ENCODE measurements around the gene PTPRA. TPM values are rescaled to one million over a fixed set of nuclear protein-coding genes. Genes with fewer than 3 reads are reported as not detected.

PTPRA gene
- total RNA-seq, 2 experiments from 2014 or later: 65.4 to 69.5 TPM

DNA sequence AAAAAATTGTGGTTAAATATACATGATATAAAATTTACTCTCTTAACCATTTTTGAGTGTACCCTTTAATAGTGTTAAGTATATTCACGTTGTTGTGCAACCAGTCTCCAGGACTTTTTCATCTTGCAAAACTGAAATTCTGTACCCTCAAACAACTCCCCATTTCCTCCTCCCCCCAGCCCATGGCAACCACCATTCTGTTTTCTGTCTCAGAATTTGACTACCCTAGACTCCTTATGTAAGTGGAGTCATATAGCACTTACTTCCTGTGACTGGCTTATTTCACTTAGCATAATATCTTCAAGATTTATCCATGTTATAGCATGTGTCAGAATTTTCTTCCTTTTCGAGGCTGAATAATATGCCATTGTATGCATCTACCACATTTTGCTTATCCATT, 27.7 kb upstream of the PTPRA start:
- Histone ChIP-seq H3K4me3 (ENCODE audit: low read length) (no peak overlapping the region), H3K27ac (ENCODE audit: low read depth in 1 of 2, low read length in 2 of 2) (no peak overlapping the region), H3K4me1 (ENCODE audit: insufficient read depth, low read length) (peaks cover 13% of the 10 kb centered on the region), H3K36me3 (ENCODE audit: insufficient read depth, low read length) (peaks cover 3% of the 10 kb centered on the region), H3K27me3 (ENCODE audit: control insufficient read depth in 1 of 2, insufficient read depth in 2 of 2, low read length in 2 of 2) (no peaks in the 10 kb centered on the region), H3K9me3 (ENCODE audit: control insufficient read depth in 1 of 2, insufficient read depth in 1 of 2, low read length in 2 of 2) (no peaks in the 10 kb centered on the region)
- intact Hi-C loops (cut with DNase I, micrococcal nuclease): no loop called here
- H3K9me3 Mint-ChIP-seq: no peaks in the 10 kb centered on the region
- ATAC-seq (ENCODE audit: poor library complexity): no peak
- peaks cover 3% of the 10 kb centered on the region for H3K36me3 Mint-ChIP-seq (ENCODE audit: low read depth)
- no peak overlapping the region for H3K27ac Mint-ChIP-seq
- POLR2A ChIA-PET: no interaction called here
- no peak overlapping the region for H3K4me3 Mint-ChIP-seq
- H3K27me3 Mint-ChIP-seq: no peaks in the 10 kb centered on the region
- no peak for DNase-seq
- peaks cover 41% of the 10 kb centered on the region for H3K4me1 Mint-ChIP-seq (ENCODE audit: low read depth)
- CTCF ChIA-PET: no interaction called here
- TF ChIP-seq, protein P1, sequence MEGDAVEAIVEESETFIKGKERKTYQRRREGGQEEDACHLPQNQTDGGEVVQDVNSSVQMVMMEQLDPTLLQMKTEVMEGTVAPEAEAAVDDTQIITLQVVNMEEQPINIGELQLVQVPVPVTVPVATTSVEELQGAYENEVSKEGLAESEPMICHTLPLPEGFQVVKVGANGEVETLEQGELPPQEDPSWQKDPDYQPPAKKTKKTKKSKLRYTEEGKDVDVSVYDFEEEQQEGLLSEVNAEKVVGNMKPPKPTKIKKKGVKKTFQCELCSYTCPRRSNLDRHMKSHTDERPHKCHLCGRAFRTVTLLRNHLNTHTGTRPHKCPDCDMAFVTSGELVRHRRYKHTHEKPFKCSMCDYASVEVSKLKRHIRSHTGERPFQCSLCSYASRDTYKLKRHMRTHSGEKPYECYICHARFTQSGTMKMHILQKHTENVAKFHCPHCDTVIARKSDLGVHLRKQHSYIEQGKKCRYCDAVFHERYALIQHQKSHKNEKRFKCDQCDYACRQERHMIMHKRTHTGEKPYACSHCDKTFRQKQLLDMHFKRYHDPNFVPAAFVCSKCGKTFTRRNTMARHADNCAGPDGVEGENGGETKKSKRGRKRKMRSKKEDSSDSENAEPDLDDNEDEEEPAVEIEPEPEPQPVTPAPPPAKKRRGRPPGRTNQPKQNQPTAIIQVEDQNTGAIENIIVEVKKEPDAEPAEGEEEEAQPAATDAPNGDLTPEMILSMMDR (IDR thresholded peaks at IDR 0.05): no peak

DNA sequence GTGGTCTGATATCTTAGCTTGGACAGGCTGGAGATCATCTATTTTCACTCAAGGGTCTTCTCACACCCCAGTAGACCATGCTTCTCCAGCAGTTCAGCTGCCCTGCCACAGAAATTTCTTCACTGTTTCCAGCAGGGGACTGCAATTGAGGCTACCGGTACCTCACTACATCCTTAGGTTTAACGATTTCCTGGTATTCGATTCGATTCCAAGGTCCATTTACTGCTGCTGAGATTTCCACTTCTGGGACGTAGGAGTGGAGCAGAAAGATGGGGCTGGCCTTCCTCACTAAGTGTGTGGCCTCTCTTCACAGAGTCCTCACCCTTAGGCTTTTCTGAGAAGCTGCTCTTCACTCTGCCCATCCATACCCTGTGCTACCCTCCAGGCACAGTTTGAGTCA, 26.6 kb upstream of the PTPRA start:
- H3K36me3 Mint-ChIP-seq (ENCODE audit: low read depth): peaks cover 3% of the 10 kb centered on the region
- H3K9me3 Mint-ChIP-seq: no peaks in the 10 kb centered on the region
- no peak overlapping the region for H3K27ac ChIP-seq (ENCODE audit: low read depth in 1 of 2, low read length in 2 of 2)
- ChIA-PET POLR2A (no interaction called here), CTCF (no interaction called here)
- DNase-seq: no peak
- no peaks in the 10 kb centered on the region for H3K9me3 ChIP-seq (ENCODE audit: control insufficient read depth in 1 of 2, insufficient read depth in 1 of 2, low read length in 2 of 2)
- no peak overlapping the region for H3K4me3 Mint-ChIP-seq
- no peak for ATAC-seq (ENCODE audit: poor library complexity)
- intact Hi-C loops (cut with DNase I, micrococcal nuclease): no loop called here
- H3K4me1 ChIP-seq (ENCODE audit: insufficient read depth, low read length): peaks cover 5% of the 10 kb centered on the region
- no peaks in the 10 kb centered on the region for H3K27me3 Mint-ChIP-seq
- TF ChIP-seq, protein P1 (IDR thresholded peaks at IDR 0.05): no peak
- H3K4me1 Mint-ChIP-seq (ENCODE audit: low read depth): peaks cover 37% of the 10 kb centered on the region
- H3K27ac Mint-ChIP-seq: no peak overlapping the region
- H3K4me3 ChIP-seq (ENCODE audit: low read length): no peak overlapping the region
- H3K27me3 ChIP-seq (ENCODE audit: control insufficient read depth in 1 of 2, insufficient read depth in 2 of 2, low read length in 2 of 2): no peaks in the 10 kb centered on the region
- peaks cover 3% of the 10 kb centered on the region for H3K36me3 ChIP-seq (ENCODE audit: insufficient read depth, low read length)

DNA sequence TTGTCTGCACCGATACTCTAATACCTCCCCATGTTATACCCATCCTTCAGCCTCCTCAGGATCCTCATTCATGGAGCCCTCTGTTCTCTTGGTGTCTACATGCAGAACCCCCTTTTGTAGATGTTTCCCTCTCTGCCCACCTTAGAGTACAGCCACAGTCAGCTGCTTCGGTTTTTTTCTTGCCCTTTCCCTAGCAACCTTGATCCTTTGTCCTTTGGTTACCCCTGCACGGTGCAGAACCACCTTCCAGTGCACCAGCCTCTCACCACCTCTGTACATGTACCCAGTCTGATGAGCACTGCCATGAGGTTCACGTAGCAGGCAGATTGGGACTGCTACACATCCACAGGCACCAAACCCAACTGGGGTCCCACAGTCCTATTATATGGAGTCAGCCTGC, 25.5 kb upstream of the PTPRA start:
- H3K4me3 ChIP-seq (ENCODE audit: low read length): no peak overlapping the region
- H3K36me3 Mint-ChIP-seq (ENCODE audit: low read depth): peaks cover 3% of the 10 kb centered on the region
- no peaks in the 10 kb centered on the region for H3K9me3 Mint-ChIP-seq
- no peak overlapping the region for H3K27ac ChIP-seq (ENCODE audit: low read depth in 1 of 2, low read length in 2 of 2)
- TF ChIP-seq, protein P1 (IDR thresholded peaks at IDR 0.05): no peak
- intact Hi-C loops (cut with DNase I, micrococcal nuclease): no loop called here
- no peak for DNase-seq
- H3K27me3 ChIP-seq (ENCODE audit: control insufficient read depth in 1 of 2, insufficient read depth in 2 of 2, low read length in 2 of 2): no peaks in the 10 kb centered on the region
- H3K36me3 ChIP-seq (ENCODE audit: insufficient read depth, low read length): peaks cover 3% of the 10 kb centered on the region
- ChIA-PET CTCF (no interaction called here), POLR2A (no interaction called here)
- H3K27ac Mint-ChIP-seq: no peak overlapping the region
- no peak overlapping the region for H3K4me3 Mint-ChIP-seq
- no peaks in the 10 kb centered on the region for H3K27me3 Mint-ChIP-seq
- peaks cover 46% of the 10 kb centered on the region for H3K4me1 Mint-ChIP-seq (ENCODE audit: low read depth)
- ATAC-seq (ENCODE audit: poor library complexity): no peak
- peaks cover 11% of the 10 kb centered on the region for H3K4me1 ChIP-seq (ENCODE audit: insufficient read depth, low read length)
- no peaks in the 10 kb centered on the region for H3K9me3 ChIP-seq (ENCODE audit: control insufficient read depth in 1 of 2, insufficient read depth in 1 of 2, low read length in 2 of 2)

All from CD4-positive, alpha-beta T cell (primary cell).